GM12865 (cell line): ENCODE data around the gene FHL3.

ENCODE experiments used
- DNase-seq: peaks from one replicate; pipeline ENCODE4 v3.0.0; 2010; ENCODE audit warnings: low read depth
- H3K4me3 ChIP-seq: 2 replicates; pipeline ENCODE4 v1.5.1; 2011; ENCODE audit warnings: mild to moderate bottlenecking, low read depth, low read length, control low read depth
- CTCF ChIP-seq: IDR thresholded peaks from 2 replicates; pipeline ENCODE4 v1.5.1; 2011; ENCODE audit warnings: low read length, control low read depth, low read depth, inconsistent platforms; ENCODE audit not compliant: insufficient read depth; ENCODE audit errors: missing control alignments

The FHL3 gene

GRCh38 chr1:38009088-38009840 lies 4.0 kb upstream of the FHL3 start:
- no peak for TF ChIP-seq CTCF
- DNase-seq = peak; percentile 26
- H3K4me3 ChIP-seq = no peak overlapping the region

GRCh38 chr1:38006008-38006828 lies 904 bp upstream of the FHL3 start:
- DNase-seq = no peak
- TF ChIP-seq CTCF = no peak
- no peak overlapping the region for H3K4me3 ChIP-seq

GRCh38 chr1:38004284-38005108 lies 818 bp downstream of the FHL3 start:
- peak overlapping the region; percentile 58 for H3K4me3 ChIP-seq
- peak; percentile 44 for DNase-seq
- TF ChIP-seq CTCF = no peak

GRCh38 chr1:38003261-38004250 lies 1.8 kb downstream of the FHL3 start:
- DNase-seq = no peak
- peak overlapping the region; percentile 58 for H3K4me3 ChIP-seq
- no peak for TF ChIP-seq CTCF

GRCh38 chr1:38000529-38001455 lies 4.5 kb downstream of the FHL3 start:
- DNase-seq = no peak
- H3K4me3 ChIP-seq = no peak overlapping the region
- no peak for TF ChIP-seq CTCF

- no peak for TF ChIP-seq CTCF
- no peak for DNase-seq
- no peak overlapping the region for H3K4me3 ChIP-seq
Measured at GRCh38 chr1:38000233-38000528, 5.1 kb downstream of the FHL3 start.
